ENCODE measurements around the gene TNF.

Gene TNF

DNA sequence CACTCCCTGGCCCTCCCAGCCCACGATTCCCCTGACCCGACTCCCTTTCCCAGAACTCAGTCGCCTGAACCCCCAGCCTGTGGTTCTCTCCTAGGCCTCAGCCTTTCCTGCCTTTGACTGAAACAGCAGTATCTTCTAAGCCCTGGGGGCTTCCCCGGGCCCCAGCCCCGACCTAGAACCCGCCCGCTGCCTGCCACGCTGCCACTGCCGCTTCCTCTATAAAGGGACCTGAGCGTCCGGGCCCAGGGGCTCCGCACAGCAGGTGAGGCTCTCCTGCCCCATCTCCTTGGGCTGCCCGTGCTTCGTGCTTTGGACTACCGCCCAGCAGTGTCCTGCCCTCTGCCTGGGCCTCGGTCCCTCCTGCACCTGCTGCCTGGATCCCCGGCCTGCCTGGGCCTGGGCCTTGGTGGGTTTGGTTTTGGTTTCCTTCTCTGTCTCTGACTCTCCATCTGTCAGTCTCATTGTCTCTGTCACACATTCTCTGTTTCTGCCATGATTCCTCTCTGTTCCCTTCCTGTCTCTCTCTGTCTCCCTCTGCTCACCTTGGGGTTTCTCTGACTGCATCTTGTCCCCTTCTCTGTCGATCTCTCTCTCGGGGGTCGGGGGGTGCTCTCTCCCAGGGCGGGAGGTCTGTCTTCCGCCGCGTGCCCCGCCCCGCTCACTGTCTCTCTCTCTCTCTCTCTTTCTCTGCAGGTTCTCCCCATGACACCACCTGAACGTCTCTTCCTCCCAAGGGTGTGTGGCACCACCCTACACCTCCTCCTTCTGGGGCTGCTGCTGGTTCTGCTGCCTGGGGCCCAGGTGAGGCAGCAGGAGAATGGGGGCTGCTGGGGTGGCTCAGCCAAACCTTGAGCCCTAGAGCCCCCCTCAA lies 3.1 kb upstream of the TNF start, which contains the start of gene LTA:
Gene LTA, plus strand, starts transcription at position 249 of the 871 bp plus-strand sequence. Its CDS starts 454 bp downstream, at position 703.
- peak in 1 of 3 experiments; percentile 67 for DNase-seq (ENCODE audit: low read depth in 2 of 3, low spot score in 2 of 3)

DNA sequence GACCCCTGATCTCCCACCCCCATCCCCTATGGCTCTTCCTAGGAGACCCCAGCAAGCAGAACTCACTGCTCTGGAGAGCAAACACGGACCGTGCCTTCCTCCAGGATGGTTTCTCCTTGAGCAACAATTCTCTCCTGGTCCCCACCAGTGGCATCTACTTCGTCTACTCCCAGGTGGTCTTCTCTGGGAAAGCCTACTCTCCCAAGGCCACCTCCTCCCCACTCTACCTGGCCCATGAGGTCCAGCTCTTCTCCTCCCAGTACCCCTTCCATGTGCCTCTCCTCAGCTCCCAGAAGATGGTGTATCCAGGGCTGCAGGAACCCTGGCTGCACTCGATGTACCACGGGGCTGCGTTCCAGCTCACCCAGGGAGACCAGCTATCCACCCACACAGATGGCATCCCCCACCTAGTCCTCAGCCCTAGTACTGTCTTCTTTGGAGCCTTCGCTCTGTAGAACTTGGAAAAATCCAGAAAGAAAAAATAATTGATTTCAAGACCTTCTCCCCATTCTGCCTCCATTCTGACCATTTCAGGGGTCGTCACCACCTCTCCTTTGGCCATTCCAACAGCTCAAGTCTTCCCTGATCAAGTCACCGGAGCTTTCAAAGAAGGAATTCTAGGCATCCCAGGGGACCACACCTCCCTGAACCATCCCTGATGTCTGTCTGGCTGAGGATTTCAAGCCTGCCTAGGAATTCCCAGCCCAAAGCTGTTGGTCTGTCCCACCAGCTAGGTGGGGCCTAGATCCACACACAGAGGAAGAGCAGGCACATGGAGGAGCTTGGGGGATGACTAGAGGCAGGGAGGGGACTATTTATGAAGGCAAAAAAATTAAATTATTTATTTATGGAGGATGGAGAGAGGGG lies 1.9 kb upstream of the TNF start:
- DNase-seq (ENCODE audit: low read depth in 2 of 3, low spot score in 2 of 3), result no peak

GRCh38 chr6:31574106-31575061 lies 981 bp upstream of the TNF start:
- DNase-seq (ENCODE audit: low read depth in 2 of 3, low spot score in 2 of 3), result no peak

- no peak for DNase-seq (ENCODE audit: low read depth in 2 of 3, low spot score in 2 of 3)
Measured at GRCh38 chr6:31575952-31576685, 754 bp downstream of the TNF start.

- no peak for DNase-seq (ENCODE audit: low read depth in 2 of 3, low spot score in 2 of 3)
Measured at GRCh38 chr6:31576897-31577578, 1.7 kb downstream of the TNF start.

DNA sequence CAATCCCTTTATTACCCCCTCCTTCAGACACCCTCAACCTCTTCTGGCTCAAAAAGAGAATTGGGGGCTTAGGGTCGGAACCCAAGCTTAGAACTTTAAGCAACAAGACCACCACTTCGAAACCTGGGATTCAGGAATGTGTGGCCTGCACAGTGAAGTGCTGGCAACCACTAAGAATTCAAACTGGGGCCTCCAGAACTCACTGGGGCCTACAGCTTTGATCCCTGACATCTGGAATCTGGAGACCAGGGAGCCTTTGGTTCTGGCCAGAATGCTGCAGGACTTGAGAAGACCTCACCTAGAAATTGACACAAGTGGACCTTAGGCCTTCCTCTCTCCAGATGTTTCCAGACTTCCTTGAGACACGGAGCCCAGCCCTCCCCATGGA lies 2.2 kb downstream of the TNF start:
- DNase-seq (ENCODE audit: low read depth in 2 of 3, low spot score in 2 of 3), result no peak

DNA sequence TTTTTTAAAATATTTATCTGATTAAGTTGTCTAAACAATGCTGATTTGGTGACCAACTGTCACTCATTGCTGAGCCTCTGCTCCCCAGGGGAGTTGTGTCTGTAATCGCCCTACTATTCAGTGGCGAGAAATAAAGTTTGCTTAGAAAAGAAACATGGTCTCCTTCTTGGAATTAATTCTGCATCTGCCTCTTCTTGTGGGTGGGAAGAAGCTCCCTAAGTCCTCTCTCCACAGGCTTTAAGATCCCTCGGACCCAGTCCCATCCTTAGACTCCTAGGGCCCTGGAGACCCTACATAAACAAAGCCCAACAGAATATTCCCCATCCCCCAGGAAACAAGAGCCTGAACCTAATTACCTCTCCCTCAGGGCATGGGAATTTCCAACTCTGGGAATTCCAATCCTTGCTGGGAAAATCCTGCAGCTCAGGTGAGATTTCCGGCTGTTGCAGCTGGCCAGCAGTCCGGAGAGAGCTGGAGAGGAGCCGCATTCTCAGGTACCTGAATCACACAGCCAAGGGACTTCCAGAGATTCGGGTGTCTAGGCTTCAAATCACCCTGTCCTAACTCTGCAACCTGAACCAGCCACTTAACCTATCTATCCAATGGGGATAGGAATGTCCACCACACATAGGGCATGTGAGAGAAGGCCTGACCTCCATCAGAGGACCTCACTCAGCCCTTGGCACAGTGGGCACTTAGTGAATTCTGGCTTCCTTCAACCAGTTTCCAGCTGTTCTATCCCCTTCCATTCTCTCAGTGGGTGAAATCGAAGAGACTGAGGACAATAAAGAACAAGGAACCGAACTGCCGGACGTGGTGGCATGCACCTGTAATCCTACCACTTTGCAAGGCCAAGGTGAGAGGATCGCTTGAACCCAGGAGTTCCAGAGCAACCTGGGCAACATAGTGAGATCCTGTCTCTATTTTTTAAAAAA lies 3.1 kb downstream of the TNF start:
- DNase-seq (ENCODE audit: low read depth in 2 of 3, low spot score in 2 of 3), result no peak

- no peak for DNase-seq (ENCODE audit: low read depth in 2 of 3, low spot score in 2 of 3)
Measured at GRCh38 chr6:31579119-31579505, 3.7 kb downstream of the TNF start.

DNA sequence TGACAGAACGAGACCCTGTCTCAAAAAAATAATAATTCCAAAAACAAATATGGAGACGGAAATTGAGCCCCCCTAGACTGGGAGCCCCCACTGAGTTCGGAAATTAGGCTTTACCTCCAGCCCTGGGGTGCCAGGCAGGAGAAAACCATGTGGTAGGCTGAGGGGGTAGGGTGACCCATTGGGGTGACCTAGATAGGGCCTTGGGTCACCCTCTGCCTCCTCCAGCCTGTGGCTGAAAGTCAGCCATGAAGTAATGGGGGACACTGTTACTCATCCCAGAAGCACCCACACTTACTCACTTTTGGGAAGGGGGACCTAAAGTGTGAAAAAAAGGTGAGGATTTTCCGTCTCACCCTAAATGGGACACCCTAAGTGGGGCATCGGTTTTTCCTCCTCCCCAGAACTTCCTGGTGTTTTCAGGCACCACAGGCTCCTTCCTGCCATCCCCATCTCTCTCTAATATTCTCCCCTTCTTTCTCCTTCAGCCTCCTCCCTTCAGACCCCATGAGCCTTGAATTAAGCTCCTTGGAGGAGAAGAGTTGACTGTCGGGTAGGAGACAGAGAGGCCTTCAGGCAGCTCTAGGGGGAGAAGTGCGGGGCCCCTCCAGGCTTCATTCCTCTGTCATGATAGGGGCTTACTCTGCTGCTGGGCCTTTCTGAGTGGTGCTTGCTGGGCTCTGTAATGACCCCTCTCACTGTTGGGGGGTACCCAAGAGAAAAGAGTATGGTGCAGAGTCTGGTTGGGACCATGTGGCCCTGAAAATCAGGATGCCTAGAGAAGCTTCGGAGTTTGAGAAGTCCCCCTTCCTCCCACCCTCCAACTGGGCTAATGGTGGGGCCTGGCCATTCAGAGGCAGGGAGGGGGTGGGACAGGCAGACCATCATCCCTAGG lies 4.4 kb downstream of the TNF start:
- DNase-seq (ENCODE audit: low read depth in 2 of 3, low spot score in 2 of 3), result no peak

GRCh38 chr6:31580438-31580740 lies 5.0 kb downstream of the TNF start:
- no peak for DNase-seq (ENCODE audit: low read depth in 2 of 3, low spot score in 2 of 3)

- DNase-seq (ENCODE audit: low read depth in 2 of 3, low spot score in 2 of 3), result peak in 2 of 3 experiments; percentile 82 to 88
Measured at GRCh38 chr6:31580807-31581433, 5.6 kb downstream of the TNF start.

DNA sequence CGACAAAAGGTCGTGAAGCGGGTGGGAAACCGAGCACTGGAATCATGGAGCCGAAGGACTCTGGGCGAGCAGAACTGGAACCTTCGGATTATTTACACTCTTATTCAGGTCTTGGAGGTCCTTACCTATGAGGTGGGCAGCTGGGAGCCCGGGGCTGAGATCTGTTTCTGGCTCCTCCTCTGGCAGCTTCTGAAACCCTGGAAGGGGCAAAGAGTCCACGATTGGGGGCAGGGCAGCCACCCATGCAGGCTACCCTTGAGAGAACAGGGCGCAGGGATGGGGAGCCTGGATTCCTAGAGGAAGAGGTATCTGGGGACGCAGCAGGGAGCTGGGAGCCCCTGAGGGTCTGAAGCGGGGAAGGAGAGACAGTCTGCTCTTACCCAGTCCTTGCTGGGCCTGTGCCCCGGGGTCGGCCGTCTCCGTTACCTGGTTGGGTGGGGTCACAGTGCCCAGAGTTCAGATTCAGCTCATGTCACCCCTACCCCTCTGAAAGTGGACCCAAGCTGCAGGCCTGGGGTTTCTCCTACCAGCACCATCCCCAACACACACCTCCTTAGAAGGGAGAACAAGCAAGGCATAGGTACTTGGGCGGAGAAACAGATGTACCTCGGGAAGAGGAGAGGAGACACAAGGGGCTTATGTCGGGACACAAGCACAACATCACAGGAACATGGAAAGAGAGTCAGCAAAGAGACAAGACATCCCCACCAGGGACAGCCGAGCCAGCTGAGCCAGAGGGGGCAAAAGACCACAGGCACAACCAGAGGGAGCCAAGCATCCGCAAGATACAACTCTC lies 6.3 kb downstream of the TNF start:
- no peak for DNase-seq (ENCODE audit: low read depth in 2 of 3, low spot score in 2 of 3)

- DNase-seq (ENCODE audit: low read depth in 2 of 3, low spot score in 2 of 3), result no peak
Measured at GRCh38 chr6:31582230-31582643, 6.9 kb downstream of the TNF start, which contains the start of gene LTB. Gene LTB (minus strand): TSS chr6:31582424. CDS start chr6:31582417, 7 bp downstream.

GRCh38 chr6:31585491-31585890 lies 10.1 kb downstream of the TNF start:
- DNase-seq (ENCODE audit: low read depth in 2 of 3, low spot score in 2 of 3), result no peak

GRCh38 chr6:31586008-31586407 lies 10.6 kb downstream of the TNF start, which contains the start of gene LST1:
Gene LST1 (plus strand): TSS chr6:31586277. CDS start chr6:31587300, 1,023 bp downstream.
- no peak for DNase-seq (ENCODE audit: low read depth in 2 of 3, low spot score in 2 of 3)

DNA sequence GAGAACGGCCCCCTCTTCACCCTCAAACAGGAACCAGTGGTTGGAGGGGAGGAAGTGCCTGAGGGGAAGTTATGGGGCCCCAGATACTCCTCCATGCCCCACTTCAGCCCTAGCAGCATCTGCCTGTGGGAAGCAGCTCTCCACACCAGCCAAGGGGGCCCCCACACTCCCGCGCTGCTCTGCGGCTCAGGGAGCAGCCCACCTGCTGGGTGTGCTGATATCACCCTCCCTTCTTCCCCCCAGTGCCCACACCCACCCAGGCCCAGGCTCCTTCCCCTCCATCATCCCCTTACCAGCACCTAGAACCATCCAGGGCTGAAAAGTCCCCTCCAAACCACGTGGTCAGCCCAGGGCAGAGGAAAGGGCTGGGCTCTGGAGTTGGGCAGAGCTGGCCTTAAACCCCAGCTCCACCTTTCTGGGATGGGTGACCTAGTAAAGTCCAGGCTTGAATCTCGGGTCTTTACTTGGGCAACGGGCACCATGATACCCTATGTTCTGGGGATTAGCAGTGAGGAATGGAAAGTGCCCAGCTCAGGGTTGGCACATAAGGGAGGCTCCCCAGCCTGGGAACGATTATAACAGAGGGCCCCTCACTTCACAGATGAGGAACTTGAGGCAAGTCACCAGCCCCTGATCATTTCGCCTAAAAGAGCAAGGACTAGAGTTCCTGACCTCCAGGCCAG lies 11.4 kb downstream of the TNF start:
- DNase-seq (ENCODE audit: low read depth in 2 of 3, low spot score in 2 of 3), result no peak
